SK-N-SH treated with all-trans-retinoic acid at 6 μM for 48 hours (cell line): ENCODE measurements around the gene APOC4.
A peak's percentile ranks its signal among the peaks of the same experiment; 100 is the strongest.

ENCODE experiments used
- ATAC-seq: fragments of 200-7000 bp; cut with Tn5 transposase; 3 replicates; pipeline ENCODE4 v1.9.1; 2020; ENCODE audit warnings: mild to moderate bottlenecking, moderate library complexity
- ARNTL ChIP-seq: fragments of 450-650 bp; formaldehyde crosslinking; IDR thresholded peaks from 2 replicates; pipeline ENCODE4 v1.5.0; 2020; ENCODE audit warnings: low read depth, mild to moderate bottlenecking, moderate library complexity, borderline replicate concordance
- BACH2 ChIP-seq: fragments of 250-450 bp; sonication (Bioruptor Pico); IDR thresholded peaks from 2 replicates; pipeline ENCODE4 v1.9.0; 2021; ENCODE audit warnings: mild to moderate bottlenecking, borderline replicate concordance
- CSRNP3 ChIP-seq: fragments of 250-450 bp; sonication (Bioruptor Pico); IDR thresholded peaks from 2 replicates; pipeline ENCODE4 v1.5.1; 2021; ENCODE audit warnings: mild to moderate bottlenecking, moderate library complexity
- ESRRG ChIP-seq: fragments of 250-450 bp; sonication (Bioruptor Pico); IDR thresholded peaks from 2 replicates; pipeline ENCODE4 v1.6.1; 2021; ENCODE audit warnings: mild to moderate bottlenecking
- GLIS3 ChIP-seq: fragments of 250-450 bp; sonication (Bioruptor Pico); IDR thresholded peaks from 2 replicates; pipeline ENCODE4 v1.5.0; 2020; ENCODE audit warnings: mild to moderate bottlenecking, moderate library complexity
- ISL1 ChIP-seq: fragments of 250-450 bp; sonication (Bioruptor Pico); IDR thresholded peaks from 2 replicates; pipeline ENCODE4 v2.1.2; 2022; ENCODE audit warnings: mild to moderate bottlenecking, moderate library complexity
- OSR1 ChIP-seq: fragments of 250-450 bp; sonication (Bioruptor Pico); IDR thresholded peaks from 2 replicates; pipeline ENCODE4 v1.8.0; 2022; ENCODE audit warnings: moderate library complexity, mild to moderate bottlenecking, inconsistent platforms
- PATZ1 ChIP-seq: fragments of 250-450 bp; sonication (Bioruptor Pico); IDR thresholded peaks from 2 replicates; pipeline ENCODE4 v1.8.0; 2020; ENCODE audit warnings: mild to moderate bottlenecking, moderate library complexity, borderline replicate concordance
- POU6F1 ChIP-seq: fragments of 250-450 bp; sonication (Bioruptor Pico); IDR thresholded peaks from 2 replicates; pipeline ENCODE4 v1.8.0; 2021; ENCODE audit warnings: low read depth, mild to moderate bottlenecking, moderate library complexity, borderline replicate concordance
- PPARA ChIP-seq: fragments of 250-450 bp; sonication (Bioruptor Pico); IDR thresholded peaks from 2 replicates; pipeline ENCODE4 v1.5.0; 2020; ENCODE audit warnings: mild to moderate bottlenecking, borderline replicate concordance
- RARB ChIP-seq: fragments of 250-450 bp; sonication (Bioruptor Pico); IDR thresholded peaks from 2 replicates; pipeline ENCODE4 v1.8.0; 2021; ENCODE audit warnings: mild to moderate bottlenecking, moderate library complexity
- SNAI2 ChIP-seq: fragments of 250-450 bp; sonication (Bioruptor Pico); IDR thresholded peaks from 2 replicates; pipeline ENCODE4 v1.5.0; 2020; ENCODE audit warnings: mild to moderate bottlenecking, moderate library complexity
- TOX ChIP-seq: fragments of 250-450 bp; sonication (Bioruptor Pico); IDR thresholded peaks from 2 replicates; pipeline ENCODE4 v1.8.0; 2021; ENCODE audit warnings: mild to moderate bottlenecking, moderate library complexity, borderline replicate concordance
- ZC3H10 ChIP-seq: fragments of 250-450 bp; sonication (Bioruptor Pico); IDR thresholded peaks from 2 replicates; pipeline ENCODE4 v1.5.1; 2021; ENCODE audit warnings: mild to moderate bottlenecking, moderate library complexity
- ZFP3 ChIP-seq: fragments of 250-450 bp; sonication (Bioruptor Pico); IDR thresholded peaks from 2 replicates; pipeline ENCODE4 v1.5.0; 2020; ENCODE audit warnings: mild to moderate bottlenecking, moderate library complexity
- ZFP30 ChIP-seq: fragments of 450-650 bp; formaldehyde crosslinking; IDR thresholded peaks from 2 replicates; pipeline ENCODE4 v1.5.0; 2022; ENCODE audit warnings: mild to moderate bottlenecking, moderate library complexity
- ZNF70 ChIP-seq: fragments of 450-650 bp; formaldehyde crosslinking; IDR thresholded peaks from 2 replicates; pipeline ENCODE4 v1.5.0; 2020; ENCODE audit warnings: mild to moderate bottlenecking, moderate library complexity
- ZNF8 ChIP-seq: fragments of 450-650 bp; formaldehyde crosslinking; IDR thresholded peaks from 2 replicates; pipeline ENCODE4 v1.5.0; 2020; ENCODE audit warnings: mild to moderate bottlenecking, moderate library complexity

Gene APOC4

GRCh38 chr19:44988273-44988672 is 46.2 kb downstream of the APOC4 start:
- TF ChIP-seq ESRRG (CRISPR knock-in tag) (no peak), PPARA (CRISPR knock-in tag) (no peak), ZNF70 (CRISPR knock-in tag) (no peak), CSRNP3 (CRISPR knock-in tag) (no peak), ISL1 (CRISPR knock-in tag) (no peak), OSR1 (CRISPR knock-in tag) (no peak), ZFP30 (CRISPR knock-in tag) (no peak), TOX (no peak)
- no peak for ATAC-seq

GRCh38 chr19:44988896-44989556 is 47.0 kb downstream of the APOC4 start:
- peak; percentile 77 for ATAC-seq
- no peak for TF ChIP-seq PATZ1
- no peak for TF ChIP-seq ZFP30 (CRISPR knock-in tag)
- TF ChIP-seq GLIS3 (CRISPR knock-in tag) = no peak
- TF ChIP-seq BACH2 (CRISPR knock-in tag) = no peak
- TF ChIP-seq RARB (CRISPR knock-in tag) = no peak
- TF ChIP-seq PPARA (CRISPR knock-in tag) = no peak
- no peak for TF ChIP-seq ZC3H10 (CRISPR knock-in tag)
- no peak for TF ChIP-seq ZNF70 (CRISPR knock-in tag)

- ATAC-seq = no peak
- TF ChIP-seq PATZ1 (no peak), ESRRG (CRISPR knock-in tag) (no peak), SNAI2 (CRISPR knock-in tag) (no peak), POU6F1 (CRISPR knock-in tag) (no peak), ZFP30 (CRISPR knock-in tag) (no peak), ZNF70 (CRISPR knock-in tag) (no peak), RARB (CRISPR knock-in tag) (no peak), ZFP3 (CRISPR knock-in tag) (no peak), ISL1 (CRISPR knock-in tag) (no peak), ARNTL (CRISPR knock-in tag) (no peak), OSR1 (CRISPR knock-in tag) (no peak)
Observed at GRCh38 chr19:44990459-44990858, 48.4 kb downstream of the APOC4 start.

GRCh38 chr19:44990966-44991365 is 48.9 kb downstream of the APOC4 start:
- TF ChIP-seq ZNF8 (CRISPR knock-in tag) = no peak
- no peak for TF ChIP-seq SNAI2 (CRISPR knock-in tag)
- TF ChIP-seq TOX = no peak
- no peak for TF ChIP-seq ZFP30 (CRISPR knock-in tag)
- TF ChIP-seq GLIS3 (CRISPR knock-in tag) = no peak
- no peak for TF ChIP-seq PPARA (CRISPR knock-in tag)
- no peak for TF ChIP-seq CSRNP3 (CRISPR knock-in tag)
- no peak for ATAC-seq
